HepG2 (cell line): ENCODE measurements around the gene BNC1. TPM values are rescaled to one million over a fixed set of nuclear protein-coding genes. Genes with fewer than 3 reads are reported as not detected.

Experiments used
- ATAC-seq: fragments of 200-7000 bp; cut with Tn5 transposase; 3 replicates; pipeline ENCODE4 v1.9.1; 2020; ENCODE audit warnings: mild to moderate bottlenecking, moderate library complexity
- BruUV-seq: library from RNA; stranded (reverse); fragments of 400-500 nt; replicated peaks from 2 replicates; lab custom pipeline; 2021; lab: Mats Ljungman, UMichigan
- CTCF ChIA-PET: fragments of 300-600 bp; formaldehyde crosslinking; extraction: SDS; loops from one replicate; lab custom pipeline; 2021; ENCODE audit warnings: low total read pairs, inconsistent platforms, low intra/inter-chr PET ratio; lab: Yijun Ruan, JAX
- POLR2A ChIA-PET: fragments of 350-600 bp; sonication (Branson Sonifier 250); formaldehyde crosslinking; loops from one replicate; lab custom pipeline; 2020; ENCODE audit warnings: antibody characterized with exemption, inconsistent platforms; lab: Yijun Ruan, JAX
- DNase-seq: peaks from one replicate; pipeline ENCODE4 v3.0.0-alpha.2; 2015; ENCODE audit warnings: low spot score
- FAIRE-seq: peaks from 3 replicates; lab custom pipeline; 2011; peaks lifted over from hg19 to GRCh38; lab: Jason Lieb, UNC
- H2AFZ ChIP-seq: one replicate; pipeline ENCODE4 v1.6.1; 2011; ENCODE audit warnings: low read length, inconsistent platforms
- H3K27ac ChIP-seq: fragments of 300-600 bp; 3 replicates; pipeline ENCODE4 v1.8.0; 2011; ENCODE audit warnings: mixed run types, mild to moderate bottlenecking, mixed read lengths, low read length, inconsistent platforms; ENCODE audit not compliant: insufficient read depth; ENCODE audit errors: extremely low read length
- H3K27me3 ChIP-seq, 2 experiments: fragments of 200-600 bp in 1 of 2; 2 replicates in 1 of 2; 3 replicates in 1 of 2; pipeline versions ENCODE4 v1.6.0 to v1.8.0; 2011; ENCODE audit warnings: low read length in 2 of 2, mild to moderate bottlenecking in 2 of 2, moderate library complexity in 2 of 2, inconsistent platforms in 1 of 2; ENCODE audit not compliant: insufficient read depth in 2 of 2, control insufficient read depth in 1 of 2
- H3K36me3 ChIP-seq, 2 experiments: fragments of 200-600 bp in 1 of 2; replicated peaks in 1 of 2; 2 replicates in 1 of 2; 3 replicates in 1 of 2; pipeline versions ENCODE4 v1.5.1 to v1.8.0; 2011; ENCODE audit warnings: low read length in 2 of 2, inconsistent platforms in 1 of 2; ENCODE audit not compliant: insufficient read depth in 2 of 2, control insufficient read depth in 1 of 2
- H3K4me1 ChIP-seq: 2 replicates; pipeline ENCODE4 v1.5.1; 2012; ENCODE audit warnings: low read length, inconsistent platforms; ENCODE audit not compliant: insufficient read depth
- H3K4me2 ChIP-seq: 2 replicates; pipeline ENCODE4 v1.6.0; 2011; ENCODE audit warnings: low read depth, low read length, inconsistent platforms
- H3K4me3 ChIP-seq, 3 experiments: fragments of 200-600 bp in 1 of 3; sonication (generic), shearing (Covaris generic) in 1 of 3; replicated peaks in 1 of 3; 2 replicates each; pipeline ENCODE4 v1.5.1; 2011 to 2016; ENCODE audit warnings: low read length in 3 of 3, inconsistent platforms in 2 of 3, low read depth in 2 of 3, mild to moderate bottlenecking in 2 of 3, control low read depth in 1 of 3, mixed read lengths in 1 of 3; ENCODE audit not compliant: insufficient read depth in 1 of 3
- H3K79me2 ChIP-seq: one replicate; pipeline ENCODE4 v1.6.1; 2011; ENCODE audit warnings: low read length, inconsistent platforms; ENCODE audit not compliant: insufficient read depth
- H3K9ac ChIP-seq: 2 replicates; pipeline ENCODE4 v1.6.0; 2011; ENCODE audit warnings: mild to moderate bottlenecking, low read depth, low read length, inconsistent platforms; ENCODE audit not compliant: insufficient read depth
- H3K9me3 ChIP-seq: 2 replicates; pipeline ENCODE4 v1.5.1; 2012; ENCODE audit warnings: mild to moderate bottlenecking, low read length
- H4K20me1 ChIP-seq: 2 replicates; pipeline ENCODE4 v1.6.0; 2011; ENCODE audit warnings: inconsistent platforms, mild to moderate bottlenecking, low read length, moderate library complexity; ENCODE audit not compliant: insufficient read depth
- CBX2 ChIP-seq, 2 experiments: fragments of 200-600 bp in 1 of 2; sonication (generic); formaldehyde crosslinking in 1 of 2; IDR thresholded peaks; 2 replicates each; pipeline versions ENCODE4 v1.7.0 to v1.8.1; 2018 to 2022; ENCODE audit warnings: low read depth in 2 of 2, low read length in 1 of 2, mild to moderate bottlenecking in 1 of 2, missing genetic modification reagents in 1 of 2
- CREM ChIP-seq, 2 experiments: sonication (generic) in 1 of 2; formaldehyde crosslinking in 1 of 2; IDR thresholded peaks; 2 replicates each; pipeline versions ENCODE4 v1.4.0 to v1.6.1; 2016 to 2020; ENCODE audit warnings: antibody characterized with exemption in 1 of 2, mild to moderate bottlenecking in 1 of 2, missing genetic modification reagents in 1 of 2
- DNMT3B ChIP-seq: conservative IDR thresholded peaks from 2 replicates; pipeline ENCODE4 v1.6.1; 2016; ENCODE audit warnings: missing biosample characterization, control low read depth
- ZMAT3 ChIP-seq: sonication (generic); formaldehyde crosslinking; conservative IDR thresholded peaks from 2 replicates; pipeline ENCODE4 v1.7.0; 2021; ENCODE audit warnings: missing genetic modification reagents
- ZNF235 ChIP-seq: sonication (generic); formaldehyde crosslinking; IDR thresholded peaks from 2 replicates; pipeline ENCODE4 v1.8.1; 2023; ENCODE audit warnings: mild to moderate bottlenecking, missing genetic modification reagents, borderline replicate concordance
- ZNF329 ChIP-seq: sonication (generic); formaldehyde crosslinking; IDR thresholded peaks from 2 replicates; pipeline ENCODE4 v1.9.0; 2021; ENCODE audit warnings: low read depth, mild to moderate bottlenecking, missing genetic modification reagents
- WGBS: methylation state at CpG from one replicate; pipeline ENCODE4 v1.1.6; 2017; ENCODE audit warnings: low lambda C conversion rate; 5-methylcytosine and 5-hydroxymethylcytosine counted together
- in situ Hi-C: cut with HindIII; loops from 2 replicates; pipeline ENCODE4 v1.10.0; 2017; ENCODE audit warnings: low pct_unique_long_range_greater_than_20kb; ENCODE audit not compliant: extremely low pct_ligation_motif_present
- intact Hi-C: fragments of 100-400 bp; cut with micrococcal nuclease; formaldehyde crosslinking; loops from one replicate; pipeline ENCODE4 v1.10.0; 2022; ENCODE audit not compliant: unreplicated experiment
- polyA plus RNA-seq, 8 experiments: library from polyadenylated mRNA; depleted of rRNA in 3 of 8; stranded (reverse) in 7 of 8; unstranded in 1 of 8; fragments of >200 nt; fragmentation: Illumina TruSeq in 4 of 8; extraction: Trizol in 4 of 8; gene quantifications; 2 replicates each; pipeline versions ENCODE4 v1.2.1 to v1.2.3, GENCODE V29; 2011 to 2016; ENCODE audit warnings: low read depth in 4 of 8, missing spikeins in 1 of 8, mixed read lengths in 1 of 8; ENCODE audit not compliant: insufficient read depth in 1 of 8
- total RNA-seq, 5 experiments: library from RNA; depleted of rRNA; stranded (reverse); fragments of >200 nt; fragmentation: Illumina TruSeq; extraction: Trizol; gene quantifications; 2 replicates each; pipeline ENCODE4 v1.2.3, GENCODE V29; 2016; ENCODE audit warnings: low read depth in 1 of 5
- TF ChIP-seq, protein P1 (sequence below): sonication (generic); IDR thresholded peaks from 2 replicates; pipeline ENCODE4 v1.6.1; 2016; ENCODE audit warnings: low read depth, borderline replicate concordance

BNC1 gene
- total and polyA plus RNA-seq, 2 of the 13 experiments (the other 11 are each of a cell fraction or from before 2014, with no cell fraction given): not detected

DNA sequence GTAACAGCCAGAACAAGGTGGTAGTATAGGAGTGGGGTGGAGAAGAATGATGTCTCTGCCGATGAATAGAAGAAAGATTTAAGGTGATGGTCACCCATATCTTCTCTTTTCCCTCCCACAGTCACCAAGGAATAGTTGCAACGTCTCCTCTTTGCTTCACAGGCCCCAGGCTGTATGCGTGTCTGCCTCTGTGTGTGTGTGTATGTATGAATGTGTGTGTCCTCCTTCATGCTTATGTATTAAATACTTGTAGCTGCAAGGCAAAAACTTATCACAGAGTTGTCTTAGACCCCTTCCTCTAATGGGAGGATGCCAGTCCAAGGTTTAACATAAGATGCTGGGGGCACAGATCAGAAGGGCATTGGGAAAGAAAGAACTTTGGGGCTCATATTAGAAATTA is 19.1 kb upstream of the BNC1 start:
- TF ChIP-seq ZNF329 (CRISPR knock-in tag) (no peak), ZNF235 (CRISPR knock-in tag) (no peak), CREM (IDR thresholded peaks at IDR 0.05) (no peak), CREM (CRISPR knock-in tag; IDR thresholded peaks at IDR 0.05) (no peak), DNMT3B (CRISPR knock-in tag) (no peak)
- ATAC-seq (no peak), DNase-seq (no peak), FAIRE-seq (no peak)
- Histone ChIP-seq H3K36me3 (no peaks in the 10 kb centered on the region), H3K27me3 (peaks cover 0 to 4% of the 10 kb centered on the region in 2 experiments; a peak in 1 of 5 replicates), H3K4me1 (peaks cover 9% of the 10 kb centered on the region), H2AFZ (no peak overlapping the region), H3K79me2 (no peaks in the 10 kb centered on the region), H3K9me3 (no peaks in the 10 kb centered on the region), H3K9ac (no peak overlapping the region), H3K27ac (no peak overlapping the region), H3K4me2 (no peak overlapping the region), H4K20me1 (no peaks in the 10 kb centered on the region), H3K4me3 (no peak overlapping the region)
- in situ Hi-C loops: no loop called here
- ChIA-PET CTCF (no interaction called here), POLR2A (no interaction called here)
- 30% methylated on average over 3 of the region's 3 CpGs for WGBS
- intact Hi-C loops: no loop called here
- BruUV-seq: no TSS peak

DNA sequence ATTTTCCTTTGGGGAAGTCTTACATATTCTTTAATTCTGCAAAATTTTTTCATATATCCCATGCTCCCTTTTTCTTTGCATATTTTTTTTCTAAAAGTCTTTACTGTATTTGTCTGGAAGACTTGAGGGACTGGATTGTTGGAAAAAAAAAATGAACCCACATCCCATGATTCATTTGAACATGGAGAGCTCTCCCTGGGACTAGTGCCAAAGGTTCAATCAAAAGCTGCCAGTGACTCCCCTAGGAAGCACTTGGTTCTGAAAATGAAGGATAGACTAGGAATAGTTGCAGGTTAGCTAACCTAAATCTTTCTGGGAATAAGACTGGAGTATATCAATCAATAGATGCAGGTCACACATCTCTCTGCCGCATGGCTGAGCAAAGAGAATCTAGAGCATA is 16.4 kb upstream of the BNC1 start:
- Histone ChIP-seq H3K36me3 (no peaks in the 10 kb centered on the region), H3K9ac (no peak overlapping the region), H3K27me3 (peaks cover 0 to 1% of the 10 kb centered on the region in 2 experiments; a peak in 1 of 5 replicates), H3K9me3 (no peaks in the 10 kb centered on the region)
- TF ChIP-seq CBX2 (IDR thresholded peaks at IDR 0.05; ENCODE audit: low read depth, low read length): no peak
- no peak for TF ChIP-seq CBX2 (CRISPR knock-in tag; IDR thresholded peaks at IDR 0.05; ENCODE audit: low read depth)
- TF ChIP-seq ZMAT3 (CRISPR knock-in tag): no peak
- TF ChIP-seq, protein P1, sequence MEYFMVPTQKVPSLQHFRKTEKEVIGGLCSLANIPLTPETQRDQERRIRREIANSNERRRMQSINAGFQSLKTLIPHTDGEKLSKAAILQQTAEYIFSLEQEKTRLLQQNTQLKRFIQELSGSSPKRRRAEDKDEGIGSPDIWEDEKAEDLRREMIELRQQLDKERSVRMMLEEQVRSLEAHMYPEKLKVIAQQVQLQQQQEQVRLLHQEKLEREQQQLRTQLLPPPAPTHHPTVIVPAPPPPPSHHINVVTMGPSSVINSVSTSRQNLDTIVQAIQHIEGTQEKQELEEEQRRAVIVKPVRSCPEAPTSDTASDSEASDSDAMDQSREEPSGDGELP: no peak
- TF ChIP-seq, all 625 proteins: peak for 0
- H4K20me1 ChIP-seq: no peaks in the 10 kb centered on the region
- no peak overlapping the region for H3K4me3 ChIP-seq
- H3K27ac ChIP-seq: no peak overlapping the region
- in situ Hi-C loops (no loop called here), intact Hi-C loops (no loop called here)
- no peak overlapping the region for H2AFZ ChIP-seq
- WGBS: 95% methylated on average over 1 of the region's 1 CpG
- ChIA-PET CTCF (no interaction called here), POLR2A (no interaction called here)
- peaks cover 3% of the 10 kb centered on the region for H3K4me1 ChIP-seq
- no peak for FAIRE-seq
- no TSS peak for BruUV-seq
- no peak for ATAC-seq
- no peak for DNase-seq
- no peaks in the 10 kb centered on the region for H3K79me2 ChIP-seq
- H3K4me2 ChIP-seq: no peak overlapping the region
